ENCODE measurements around the gene FNTB. TPM values are rescaled to one million over a fixed set of nuclear protein-coding genes. Genes with fewer than 3 reads are reported as not detected.
"Not testable (repeated sequence)": the region's sequence is repeated elsewhere in the genome, so short reads cannot be mapped to it uniquely, and the experiment has no call there.

The FNTB gene
- total RNA-seq, 1 donor from 2014 or later = 28.6 TPM

GRCh38 chr14:65079201-65079600, 92.5 kb downstream of the FNTB start:
- TF ChIP-seq, protein P1, sequence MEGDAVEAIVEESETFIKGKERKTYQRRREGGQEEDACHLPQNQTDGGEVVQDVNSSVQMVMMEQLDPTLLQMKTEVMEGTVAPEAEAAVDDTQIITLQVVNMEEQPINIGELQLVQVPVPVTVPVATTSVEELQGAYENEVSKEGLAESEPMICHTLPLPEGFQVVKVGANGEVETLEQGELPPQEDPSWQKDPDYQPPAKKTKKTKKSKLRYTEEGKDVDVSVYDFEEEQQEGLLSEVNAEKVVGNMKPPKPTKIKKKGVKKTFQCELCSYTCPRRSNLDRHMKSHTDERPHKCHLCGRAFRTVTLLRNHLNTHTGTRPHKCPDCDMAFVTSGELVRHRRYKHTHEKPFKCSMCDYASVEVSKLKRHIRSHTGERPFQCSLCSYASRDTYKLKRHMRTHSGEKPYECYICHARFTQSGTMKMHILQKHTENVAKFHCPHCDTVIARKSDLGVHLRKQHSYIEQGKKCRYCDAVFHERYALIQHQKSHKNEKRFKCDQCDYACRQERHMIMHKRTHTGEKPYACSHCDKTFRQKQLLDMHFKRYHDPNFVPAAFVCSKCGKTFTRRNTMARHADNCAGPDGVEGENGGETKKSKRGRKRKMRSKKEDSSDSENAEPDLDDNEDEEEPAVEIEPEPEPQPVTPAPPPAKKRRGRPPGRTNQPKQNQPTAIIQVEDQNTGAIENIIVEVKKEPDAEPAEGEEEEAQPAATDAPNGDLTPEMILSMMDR (conservative IDR thresholded peaks at IDR 0.05) = no peak

GRCh38 chr14:65079768-65080167, 93.1 kb downstream of the FNTB start:
- H3K4me1 Mint-ChIP-seq = no peaks in the 10 kb centered on the region
- TF ChIP-seq, protein P1 (conservative IDR thresholded peaks at IDR 0.05) = no peak
- no peaks in the 10 kb centered on the region for H3K27me3 Mint-ChIP-seq (ENCODE audit: low read depth)
- peaks cover 9% of the 10 kb centered on the region for H3K36me3 Mint-ChIP-seq (ENCODE audit: low read depth)
- no peak for DNase-seq (ENCODE audit: low read depth, low spot score)
- H3K9me3 Mint-ChIP-seq = no peaks in the 10 kb centered on the region
- H3K4me3 Mint-ChIP-seq = no peak overlapping the region
- no peak overlapping the region for H3K27ac Mint-ChIP-seq (ENCODE audit: unreplicated experiment)

More at GRCh38 chr14:65079201-65079600, 92.5 kb downstream of the FNTB start:
- Mint-ChIP-seq H3K4me1 (no peaks in the 10 kb centered on the region), H3K9me3 (no peaks in the 10 kb centered on the region), H3K27ac (ENCODE audit: unreplicated experiment) (no peak overlapping the region), H3K27me3 (ENCODE audit: low read depth) (no peaks in the 10 kb centered on the region), H3K4me3 (no peak overlapping the region), H3K36me3 (ENCODE audit: low read depth) (peaks cover 6% of the 10 kb centered on the region)
- DNase-seq (ENCODE audit: low read depth, low spot score) = no peak

DNA sequence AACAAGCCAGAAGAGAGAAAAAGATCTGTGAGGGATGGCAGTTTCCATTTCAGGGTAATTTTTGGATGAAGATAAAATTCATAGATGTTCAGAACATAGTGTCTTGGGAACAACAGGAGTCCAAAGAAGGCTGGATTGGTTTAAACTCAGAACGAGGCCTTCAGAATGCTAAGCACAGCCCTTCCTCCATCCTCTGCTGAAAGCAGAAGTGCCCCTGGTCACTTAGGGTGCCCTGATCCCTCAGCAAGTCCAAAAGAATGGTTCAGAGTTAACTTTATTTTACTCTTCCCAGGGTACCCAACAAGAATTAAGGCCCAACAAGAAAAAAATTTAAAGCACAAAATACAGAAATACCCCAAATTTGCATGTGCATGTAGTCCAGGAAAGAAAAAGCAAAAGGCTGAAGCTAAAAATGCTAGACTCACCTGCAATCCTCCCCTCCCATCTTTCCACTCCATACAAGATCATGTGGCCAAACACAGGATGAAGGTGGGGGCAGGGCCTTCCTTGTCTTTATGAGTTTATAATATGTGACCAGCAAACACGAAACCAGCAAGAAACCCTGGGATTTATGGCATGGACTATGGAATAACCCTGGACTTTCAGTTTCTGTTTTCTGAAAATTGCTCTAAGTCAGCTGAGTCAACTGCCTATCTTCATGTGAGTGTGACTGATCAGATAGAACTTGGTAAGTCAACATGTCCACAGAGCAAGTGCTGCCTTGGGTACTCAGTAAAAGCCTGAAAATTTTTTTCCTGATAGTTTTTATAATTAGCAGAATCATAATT, 94.5 kb downstream of the FNTB start:
- no peak overlapping the region for H3K4me3 Mint-ChIP-seq
- H3K27ac Mint-ChIP-seq (ENCODE audit: unreplicated experiment) = no peak overlapping the region
- no peaks in the 10 kb centered on the region for H3K27me3 Mint-ChIP-seq (ENCODE audit: low read depth)
- DNase-seq (ENCODE audit: low read depth, low spot score) = no peak
- peaks cover 18% of the 10 kb centered on the region for H3K36me3 Mint-ChIP-seq (ENCODE audit: low read depth)
- H3K9me3 Mint-ChIP-seq = no peaks in the 10 kb centered on the region
- H3K4me1 Mint-ChIP-seq = no peaks in the 10 kb centered on the region
- TF ChIP-seq, protein P1 (conservative IDR thresholded peaks at IDR 0.05) = no peak

GRCh38 chr14:65082930-65083329, 96.2 kb downstream of the FNTB start:
- Mint-ChIP-seq H3K9me3 (peaks cover 7% of the 10 kb centered on the region), H3K27me3 (ENCODE audit: low read depth) (no peaks in the 10 kb centered on the region), H3K4me3 (no peak overlapping the region), H3K36me3 (ENCODE audit: low read depth) (peaks cover 36% of the 10 kb centered on the region), H3K27ac (ENCODE audit: unreplicated experiment) (no peak overlapping the region), H3K4me1 (no peaks in the 10 kb centered on the region)
- no peak for DNase-seq (ENCODE audit: low read depth, low spot score)
- TF ChIP-seq, protein P1 (conservative IDR thresholded peaks at IDR 0.05) = no peak

- no peaks in the 10 kb centered on the region for H3K27me3 Mint-ChIP-seq (ENCODE audit: low read depth)
- peaks cover 50% of the 10 kb centered on the region for H3K36me3 Mint-ChIP-seq (ENCODE audit: low read depth)
- peaks cover 11% of the 10 kb centered on the region for H3K9me3 Mint-ChIP-seq
- H3K4me3 Mint-ChIP-seq = no peak overlapping the region
- TF ChIP-seq, protein P1 (conservative IDR thresholded peaks at IDR 0.05) = no peak
- no peaks in the 10 kb centered on the region for H3K4me1 Mint-ChIP-seq
- DNase-seq (ENCODE audit: low read depth, low spot score) = no peak
- H3K27ac Mint-ChIP-seq (ENCODE audit: unreplicated experiment) = no peak overlapping the region
These were observed 98.1 kb downstream of the FNTB start for GRCh38 chr14:65084554-65085505.

DNA sequence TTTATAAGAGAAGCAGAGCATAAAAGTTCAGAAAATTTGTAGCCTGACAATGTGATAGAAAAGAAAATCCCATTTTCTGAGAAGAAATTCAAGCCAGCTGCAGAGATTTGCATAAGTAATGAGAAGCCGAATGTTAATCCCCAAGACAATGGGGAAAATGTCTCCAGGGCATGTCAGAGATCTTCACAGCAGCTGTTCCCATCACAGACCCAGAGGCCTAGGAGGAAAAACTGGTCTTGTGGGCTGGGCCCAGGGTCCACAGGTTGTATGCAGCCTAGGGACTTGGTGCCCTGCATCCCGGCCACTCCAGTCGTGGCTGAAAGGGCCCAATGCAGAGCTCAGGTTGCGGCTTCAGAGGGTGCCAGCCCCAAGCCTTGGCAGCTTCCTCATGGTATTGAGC, 100.0 kb downstream of the FNTB start:
- not testable (repeated sequence) for H3K27ac Mint-ChIP-seq (ENCODE audit: unreplicated experiment); DNase-seq (ENCODE audit: low read depth, low spot score); H3K27me3 Mint-ChIP-seq (ENCODE audit: low read depth); H3K4me1 Mint-ChIP-seq; H3K4me3 Mint-ChIP-seq
- H3K36me3 Mint-ChIP-seq (ENCODE audit: low read depth) = peaks cover 45% of the 10 kb centered on the region
- H3K9me3 Mint-ChIP-seq = peaks cover 11% of the 10 kb centered on the region

DNA sequence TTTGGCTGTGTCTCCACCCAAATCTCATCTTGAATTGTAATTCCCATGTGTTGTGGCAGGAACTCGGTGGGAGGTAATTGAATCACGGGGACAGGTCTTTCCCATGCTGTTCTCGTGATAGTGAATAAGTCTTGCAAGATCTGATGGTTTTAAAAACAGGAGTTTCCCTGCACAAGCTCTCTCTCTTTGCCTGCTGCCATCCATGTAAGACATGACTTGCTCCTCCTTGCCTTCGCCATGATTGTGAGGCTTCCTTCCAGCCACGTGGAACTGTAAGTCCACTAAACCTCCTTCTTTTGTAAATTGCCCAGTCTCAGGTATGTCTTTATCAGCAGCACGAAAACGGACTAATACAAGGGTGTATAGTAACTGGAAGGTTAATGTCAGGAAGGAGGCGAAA, 101.1 kb downstream of the FNTB start:
- H3K4me1 Mint-ChIP-seq; H3K27me3 Mint-ChIP-seq (ENCODE audit: low read depth); H3K27ac Mint-ChIP-seq (ENCODE audit: unreplicated experiment); H3K4me3 Mint-ChIP-seq; DNase-seq (ENCODE audit: low read depth, low spot score): not testable (repeated sequence)
- Mint-ChIP-seq H3K9me3 (peaks cover 11% of the 10 kb centered on the region), H3K36me3 (ENCODE audit: low read depth) (peaks cover 45% of the 10 kb centered on the region)

All from neural crest cell (in vitro differentiated cells).